Ascending aorta (tissue), 2 donors: ENCODE measurements around the gene GOLGA5. TPM values are rescaled to one million over a fixed set of nuclear protein-coding genes. Genes with fewer than 3 reads are reported as not detected.

Experiments used
- DNase-seq, 2 donors: peaks; one replicate each; pipeline ENCODE4 v3.0.0-alpha.2; 2019; ENCODE audit warnings: low spot score in 2 of 2
- H3K27ac ChIP-seq, 2 donors: fragments of 200-600 bp; sonication (generic); one replicate each; pipeline ENCODE4 v1.5.1; 2016 to 2017; ENCODE audit warnings: mild to moderate bottlenecking in 1 of 2
- H3K27me3 ChIP-seq: fragments of 200-600 bp; sonication (generic); one replicate; pipeline ENCODE4 v1.5.1; 2017
- H3K36me3 ChIP-seq, 2 donors: fragments of 200-600 bp; sonication (generic); one replicate each; pipeline ENCODE4 v1.5.1; 2016
- H3K4me1 ChIP-seq, 2 donors: fragments of 200-600 bp; sonication (generic); one replicate each; pipeline ENCODE4 v1.5.1; 2016 to 2017; ENCODE audit warnings: mild to moderate bottlenecking in 1 of 2
- H3K4me3 ChIP-seq, 2 donors: fragments of 200-600 bp; sonication (generic); one replicate each; pipeline ENCODE4 v1.5.1; 2016 to 2017; ENCODE audit warnings: mild to moderate bottlenecking in 1 of 2
- H3K9me3 ChIP-seq, 2 donors: fragments of 200-600 bp; sonication (generic); one replicate each; pipeline ENCODE4 v1.5.1; 2016
- intact Hi-C: fragments of 100-400 bp; cut with DNase I; formaldehyde crosslinking; loops from one replicate; pipeline ENCODE4 v1.15.1; 2023
- total RNA-seq: library from RNA; depleted of rRNA; stranded (reverse); fragments of >200 nt; gene quantifications from one replicate; pipeline ENCODE4 v1.1.0, GENCODE V29; 2016
- TF ChIP-seq, protein P1 (sequence below), 3 experiments: fragments of 200-600 bp in 2 of 3; fragments of 450-650 bp in 1 of 3; sonication (generic) in 2 of 3; IDR thresholded peaks; one replicate each; pipeline ENCODE4 v1.5.1; 2016 to 2019; ENCODE audit warnings: antibody characterized with exemption in 3 of 3, mild to moderate bottlenecking in 1 of 3, moderate library complexity in 1 of 3

GOLGA5 gene
- total RNA-seq, 1 donor from 2014 or later: 26.3 TPM

- Histone ChIP-seq H3K9me3 (no peaks in the 10 kb centered on the region), H3K4me1 (no peaks in the 10 kb centered on the region), H3K27ac (no peak overlapping the region), H3K36me3 (no peaks in the 10 kb centered on the region), H3K4me3 (no peak overlapping the region), H3K27me3 (no peaks in the 10 kb centered on the region)
- no peak for DNase-seq
- TF ChIP-seq, protein P1, sequence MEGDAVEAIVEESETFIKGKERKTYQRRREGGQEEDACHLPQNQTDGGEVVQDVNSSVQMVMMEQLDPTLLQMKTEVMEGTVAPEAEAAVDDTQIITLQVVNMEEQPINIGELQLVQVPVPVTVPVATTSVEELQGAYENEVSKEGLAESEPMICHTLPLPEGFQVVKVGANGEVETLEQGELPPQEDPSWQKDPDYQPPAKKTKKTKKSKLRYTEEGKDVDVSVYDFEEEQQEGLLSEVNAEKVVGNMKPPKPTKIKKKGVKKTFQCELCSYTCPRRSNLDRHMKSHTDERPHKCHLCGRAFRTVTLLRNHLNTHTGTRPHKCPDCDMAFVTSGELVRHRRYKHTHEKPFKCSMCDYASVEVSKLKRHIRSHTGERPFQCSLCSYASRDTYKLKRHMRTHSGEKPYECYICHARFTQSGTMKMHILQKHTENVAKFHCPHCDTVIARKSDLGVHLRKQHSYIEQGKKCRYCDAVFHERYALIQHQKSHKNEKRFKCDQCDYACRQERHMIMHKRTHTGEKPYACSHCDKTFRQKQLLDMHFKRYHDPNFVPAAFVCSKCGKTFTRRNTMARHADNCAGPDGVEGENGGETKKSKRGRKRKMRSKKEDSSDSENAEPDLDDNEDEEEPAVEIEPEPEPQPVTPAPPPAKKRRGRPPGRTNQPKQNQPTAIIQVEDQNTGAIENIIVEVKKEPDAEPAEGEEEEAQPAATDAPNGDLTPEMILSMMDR (IDR thresholded peaks at IDR 0.05): no peak
- intact Hi-C loops: no loop called here
Observed at GRCh38 chr14:92861856-92862745, 68.0 kb downstream of the GOLGA5 start.

GRCh38 chr14:92863286-92864080 lies 69.4 kb downstream of the GOLGA5 start:
- Histone ChIP-seq H3K27me3 (no peaks in the 10 kb centered on the region), H3K9me3 (no peaks in the 10 kb centered on the region), H3K4me3 (no peak overlapping the region), H3K36me3 (no peaks in the 10 kb centered on the region), H3K4me1 (no peaks in the 10 kb centered on the region), H3K27ac (no peak overlapping the region)
- TF ChIP-seq, protein P1 (IDR thresholded peaks at IDR 0.05): no peak
- DNase-seq: no peak
- intact Hi-C loops: no loop called here

DNA sequence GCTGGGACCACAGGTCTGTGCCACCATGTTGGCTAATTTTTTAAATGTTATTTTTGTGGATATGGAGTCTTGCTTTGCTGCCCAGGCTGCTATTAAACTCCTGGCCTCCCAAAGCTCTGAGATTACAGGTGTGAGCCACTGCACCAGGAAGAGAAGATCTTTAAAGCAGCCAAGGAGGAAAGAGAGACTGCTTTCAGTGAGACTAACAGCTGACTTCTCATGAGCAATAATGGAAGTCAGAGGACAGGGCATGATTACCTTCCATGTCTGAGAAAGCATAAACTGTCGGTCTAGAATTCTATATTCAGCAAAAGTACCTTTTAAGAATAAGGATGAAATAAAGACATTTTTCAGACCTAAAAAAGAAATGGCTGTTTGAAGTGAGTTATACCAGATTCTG lies 71.6 kb downstream of the GOLGA5 start:
- TF ChIP-seq, protein P1 (IDR thresholded peaks at IDR 0.05): no peak
- no peak for DNase-seq
- Histone ChIP-seq H3K4me3 (no peak overlapping the region), H3K9me3 (no peaks in the 10 kb centered on the region), H3K36me3 (no peaks in the 10 kb centered on the region), H3K4me1 (no peaks in the 10 kb centered on the region), H3K27me3 (no peaks in the 10 kb centered on the region), H3K27ac (no peak overlapping the region)
- intact Hi-C loops: no loop called here

GRCh38 chr14:92866181-92866752 lies 72.2 kb downstream of the GOLGA5 start:
- Histone ChIP-seq H3K4me3 (no peak overlapping the region), H3K9me3 (no peaks in the 10 kb centered on the region), H3K36me3 (no peaks in the 10 kb centered on the region), H3K27me3 (no peaks in the 10 kb centered on the region), H3K27ac (no peak overlapping the region), H3K4me1 (no peaks in the 10 kb centered on the region)
- DNase-seq: no peak
- TF ChIP-seq, protein P1 (IDR thresholded peaks at IDR 0.05): no peak
- intact Hi-C loops: no loop called here

DNA sequence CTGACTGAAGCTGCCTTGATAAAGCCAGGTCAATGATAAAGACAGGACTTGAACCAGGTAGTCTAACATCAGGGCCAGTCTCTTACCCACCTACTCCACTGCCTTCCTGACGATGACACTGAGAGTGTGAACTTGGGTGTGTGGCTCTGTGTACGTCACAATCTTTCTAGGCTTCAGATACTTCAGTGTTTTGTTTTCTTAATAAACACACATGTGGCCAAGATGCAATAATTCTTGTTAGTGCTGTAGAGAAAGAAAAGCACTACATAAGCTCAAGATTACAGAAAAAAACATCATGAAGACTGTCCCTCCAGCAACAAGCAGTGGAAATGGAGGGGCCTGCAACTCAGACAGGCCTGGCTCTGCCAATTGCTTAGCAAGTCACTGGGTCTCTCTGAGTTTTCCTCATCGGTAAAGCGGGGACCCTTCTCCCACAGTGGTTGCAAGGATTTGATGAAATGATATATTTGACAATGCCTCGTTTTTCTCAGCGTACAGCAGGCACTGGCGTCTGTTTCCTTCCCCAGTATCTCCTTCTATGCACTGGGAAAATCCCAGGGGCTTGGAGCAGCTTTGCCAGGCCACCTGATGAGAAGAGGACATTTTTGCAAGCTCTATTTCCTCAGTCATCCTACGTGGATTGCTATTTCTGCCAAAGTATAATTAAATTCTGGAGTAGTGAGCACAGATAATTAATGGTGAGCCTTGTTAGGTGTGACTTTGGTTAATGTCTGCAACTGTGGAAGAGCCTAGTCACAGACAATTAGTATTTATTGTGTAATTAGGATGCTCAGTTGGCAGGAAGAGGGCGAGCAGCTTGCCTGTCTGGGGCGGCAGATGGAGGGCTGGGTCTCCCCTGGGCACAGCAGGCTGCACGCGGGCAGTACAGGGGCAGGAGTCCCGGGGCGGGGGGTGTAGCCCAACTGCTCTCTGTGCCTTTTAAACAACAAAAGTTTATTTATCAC lies 73.1 kb downstream of the GOLGA5 start:
- Histone ChIP-seq H3K4me1 (no peaks in the 10 kb centered on the region), H3K27me3 (no peaks in the 10 kb centered on the region), H3K4me3 (no peak overlapping the region), H3K36me3 (no peaks in the 10 kb centered on the region), H3K9me3 (no peaks in the 10 kb centered on the region), H3K27ac (no peak overlapping the region)
- DNase-seq: no peak
- intact Hi-C loops: no loop called here
- TF ChIP-seq, protein P1 (IDR thresholded peaks at IDR 0.05): no peak
